ENCODE data around the gene ADCY1.

GRCh38 chr7:45698303-45699014 lies 124.3 kb downstream of the ADCY1 start:
- TF ChIP-seq CTCF (IDR thresholded peaks at IDR 0.05) (no peak), EP300 (IDR thresholded peaks at IDR 0.05) (no peak), POLR2AphosphoS5 (IDR thresholded peaks at IDR 0.05) (no peak), POLR2A (IDR thresholded peaks at IDR 0.05) (no peak)
